Vagina (tissue), 2 donors: ENCODE measurements around the gene GRAMD1C.

Source experiments
- CTCF ChIP-seq, 3 experiments: fragments of 450-650 bp in 2 of 3; fragments of 200-600 bp in 1 of 3; sonication (generic) in 1 of 3; IDR thresholded peaks; one replicate each; pipeline ENCODE4 v1.5.1; 2017 to 2019; ENCODE audit warnings: antibody characterized with exemption in 3 of 3, mild to moderate bottlenecking in 2 of 3, moderate library complexity in 2 of 3
- POLR2A ChIP-seq, 2 donors: fragments of 450-650 bp; IDR thresholded peaks; one replicate each; pipeline ENCODE4 v1.6.1; 2017; ENCODE audit warnings: antibody characterized with exemption in 2 of 2, mild to moderate bottlenecking in 2 of 2, moderate library complexity in 2 of 2

- no peak for TF ChIP-seq POLR2A (IDR thresholded peaks at IDR 0.05)
- no peak for TF ChIP-seq CTCF (IDR thresholded peaks at IDR 0.05)
Observed at GRCh38 chr3:113910966-113911365, 72.4 kb downstream of the GRAMD1C start.
